ENCODE data around the gene SIRT3.

Gene SIRT3

GRCh38 chr11:282171-282570 lies 46.0 kb upstream of the SIRT3 start:
- Histone ChIP-seq H3K9ac (ENCODE audit: low read length) (no peak overlapping the region), H3K9me2 (replicated peaks; ENCODE audit: insufficient read depth, low read length) (no peaks in the 10 kb centered on the region), H3K36me3 (ENCODE audit: low read length) (no peaks in the 10 kb centered on the region), H3F3A (ENCODE audit: insufficient read depth) (no peaks in the 10 kb centered on the region), H3K4me2 (ENCODE audit: low read depth, low read length, poor library complexity, severe bottlenecking) (no peak overlapping the region), H4K20me1 (ENCODE audit: low read depth, low read length) (no peaks in the 10 kb centered on the region), H3K79me2 (ENCODE audit: insufficient read depth, low read length) (no peaks in the 10 kb centered on the region), H2AFZ (ENCODE audit: low read depth, low read length, severe bottlenecking) (no peak overlapping the region), H3K9me3 (ENCODE audit: insufficient read depth, low read length) (no peaks in the 10 kb centered on the region), H3K27ac (ENCODE audit: low read depth, low read length) (no peak overlapping the region), H3K27me3 (ENCODE audit: low read length) (no peaks in the 10 kb centered on the region), H3K4me3 (ENCODE audit: insufficient read depth, low read length, poor library complexity, severe bottlenecking) (no peak overlapping the region)
- TF ChIP-seq EZH2phosphoT487 (conservative IDR thresholded peaks at IDR 0.05; ENCODE audit: low read length) (no peak), CTCF (IDR thresholded peaks at IDR 0.05; ENCODE audit: insufficient read depth, low read length, poor library complexity, severe bottlenecking) (no peak)

GRCh38 chr11:281486-282161 lies 45.5 kb upstream of the SIRT3 start:
- Histone ChIP-seq H3K9me3 (ENCODE audit: insufficient read depth, low read length) (no peaks in the 10 kb centered on the region), H3K4me3 (ENCODE audit: insufficient read depth, low read length, poor library complexity, severe bottlenecking) (no peak overlapping the region), H3K27me3 (ENCODE audit: low read length) (no peaks in the 10 kb centered on the region), H3K4me2 (ENCODE audit: low read depth, low read length, poor library complexity, severe bottlenecking) (no peak overlapping the region), H3K79me2 (ENCODE audit: insufficient read depth, low read length) (no peaks in the 10 kb centered on the region), H4K20me1 (ENCODE audit: low read depth, low read length) (no peaks in the 10 kb centered on the region), H3K9me2 (replicated peaks; ENCODE audit: insufficient read depth, low read length) (no peaks in the 10 kb centered on the region), H3K27ac (ENCODE audit: low read depth, low read length) (no peak overlapping the region), H3K9ac (ENCODE audit: low read length) (no peak overlapping the region), H2AFZ (ENCODE audit: low read depth, low read length, severe bottlenecking) (no peak overlapping the region), H3K36me3 (ENCODE audit: low read length) (no peaks in the 10 kb centered on the region), H3F3A (ENCODE audit: insufficient read depth) (no peaks in the 10 kb centered on the region)
- TF ChIP-seq CTCF (IDR thresholded peaks at IDR 0.05; ENCODE audit: insufficient read depth, low read length, poor library complexity, severe bottlenecking), result no peak
- no peak for TF ChIP-seq EZH2phosphoT487 (conservative IDR thresholded peaks at IDR 0.05; ENCODE audit: low read length)

- H2AFZ ChIP-seq (ENCODE audit: low read depth, low read length, severe bottlenecking), result no peak overlapping the region
- H3K79me2 ChIP-seq (ENCODE audit: insufficient read depth, low read length), result no peaks in the 10 kb centered on the region
- no peaks in the 10 kb centered on the region for H3K9me3 ChIP-seq (ENCODE audit: insufficient read depth, low read length)
- H3K4me3 ChIP-seq (ENCODE audit: insufficient read depth, low read length, poor library complexity, severe bottlenecking), result no peak overlapping the region
- no peaks in the 10 kb centered on the region for H3F3A ChIP-seq (ENCODE audit: insufficient read depth)
- no peaks in the 10 kb centered on the region for H3K27me3 ChIP-seq (ENCODE audit: low read length)
- H3K4me2 ChIP-seq (ENCODE audit: low read depth, low read length, poor library complexity, severe bottlenecking), result no peak overlapping the region
- no peak overlapping the region for H3K27ac ChIP-seq (ENCODE audit: low read depth, low read length)
- TF ChIP-seq EZH2phosphoT487 (conservative IDR thresholded peaks at IDR 0.05; ENCODE audit: low read length), result no peak
- no peak for TF ChIP-seq CTCF (IDR thresholded peaks at IDR 0.05; ENCODE audit: insufficient read depth, low read length, poor library complexity, severe bottlenecking)
- H3K9ac ChIP-seq (ENCODE audit: low read length), result no peak overlapping the region
- H3K36me3 ChIP-seq (ENCODE audit: low read length), result no peaks in the 10 kb centered on the region
- H3K9me2 ChIP-seq (replicated peaks; ENCODE audit: insufficient read depth, low read length), result no peaks in the 10 kb centered on the region
- H4K20me1 ChIP-seq (ENCODE audit: low read depth, low read length), result no peaks in the 10 kb centered on the region
Measured at GRCh38 chr11:280706-281485, 44.8 kb upstream of the SIRT3 start.

Measured in SU-DHL-6 (cell line).